Measurements from ENCODE around the gene ATP2C2. TPM values are rescaled to one million over a fixed set of nuclear protein-coding genes. Genes with fewer than 3 reads are reported as not detected.

ATP2C2 gene
- total and polyA plus RNA-seq, 2 experiments from 2014 or later: 2.1 TPM

- DNase-seq (ENCODE audit: low spot score) (no peak), ATAC-seq (no peak)
- Histone ChIP-seq H3K4me1 (ENCODE audit: insufficient read depth) (no peaks in the 10 kb centered on the region), H3K4me2 (no peak overlapping the region), H3K9me2 (ENCODE audit: insufficient read depth) (no peaks in the 10 kb centered on the region), H3K27ac (ENCODE audit: low read depth) (no peak overlapping the region), H3K27me3 (ENCODE audit: insufficient read depth) (no peaks in the 10 kb centered on the region), H3K79me2 (replicated peaks; ENCODE audit: insufficient read depth) (no peaks in the 10 kb centered on the region), H2AFZ (no peak overlapping the region), H3K36me3 (ENCODE audit: insufficient read depth) (0 out of 2 replicates have a peak, but pooled peaks cover 6% of the 10 kb centered on the region), H4K20me1 (replicated peaks; ENCODE audit: insufficient read depth) (no peaks in the 10 kb centered on the region), H3F3A (replicated peaks; ENCODE audit: low read depth) (no peaks in the 10 kb centered on the region), H3K4me3 (no peak overlapping the region)
- Mint-ChIP-seq H3K4me3 (no peak overlapping the region), H3K27ac (no peak overlapping the region), H3K9me3 (peaks cover 6% of the 10 kb centered on the region), H3K27me3 (ENCODE audit: insufficient read depth, low read depth, poor library complexity) (peaks cover 5% of the 10 kb centered on the region), H3K36me3 (ENCODE audit: low read depth) (peaks cover 12% of the 10 kb centered on the region), H3K4me1 (peaks cover 4% of the 10 kb centered on the region; the same call in 1 of the 3 replicates)
- TF ChIP-seq ZNF331 (CRISPR knock-in tag; IDR thresholded peaks at IDR 0.05; ENCODE audit: low read depth): no peak
- no peak for TF ChIP-seq REST (IDR thresholded peaks at IDR 0.05; ENCODE audit: unreplicated experiment)
- no peak for TF ChIP-seq CREB1 (CRISPR knock-in tag; IDR thresholded peaks at IDR 0.05; ENCODE audit: low read depth)
- TF ChIP-seq EZH2 (IDR thresholded peaks at IDR 0.05; ENCODE audit: low read depth, unreplicated experiment): no peak
- no peak for TF ChIP-seq JUNB (IDR thresholded peaks at IDR 0.05; ENCODE audit: unreplicated experiment)
- no peak for TF ChIP-seq STAT1 (IDR thresholded peaks at IDR 0.05; ENCODE audit: unreplicated experiment)
- no peak for TF ChIP-seq NANOG (IDR thresholded peaks at IDR 0.05; ENCODE audit: borderline replicate concordance)
- TF ChIP-seq ZNF462 (CRISPR knock-in tag; IDR thresholded peaks at IDR 0.05): no peak
- TF ChIP-seq EZH2phosphoT487 (IDR thresholded peaks at IDR 0.05; ENCODE audit: unreplicated experiment): no peak
- TF ChIP-seq ZNF114 (CRISPR knock-in tag; IDR thresholded peaks at IDR 0.05): no peak
- no peak for TF ChIP-seq CTCF (conservative IDR thresholded peaks at IDR 0.05; ENCODE audit: low read depth in 2 of 2)
- TF ChIP-seq, protein P1, sequence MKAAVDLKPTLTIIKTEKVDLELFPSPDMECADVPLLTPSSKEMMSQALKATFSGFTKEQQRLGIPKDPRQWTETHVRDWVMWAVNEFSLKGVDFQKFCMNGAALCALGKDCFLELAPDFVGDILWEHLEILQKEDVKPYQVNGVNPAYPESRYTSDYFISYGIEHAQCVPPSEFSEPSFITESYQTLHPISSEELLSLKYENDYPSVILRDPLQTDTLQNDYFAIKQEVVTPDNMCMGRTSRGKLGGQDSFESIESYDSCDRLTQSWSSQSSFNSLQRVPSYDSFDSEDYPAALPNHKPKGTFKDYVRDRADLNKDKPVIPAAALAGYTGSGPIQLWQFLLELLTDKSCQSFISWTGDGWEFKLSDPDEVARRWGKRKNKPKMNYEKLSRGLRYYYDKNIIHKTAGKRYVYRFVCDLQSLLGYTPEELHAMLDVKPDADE (IDR thresholded peaks at IDR 0.05): no peak
- TF ChIP-seq POLR2AphosphoS5 (IDR thresholded peaks at IDR 0.05; ENCODE audit: low read depth): no peak
Measured at GRCh38 chr16:84461413-84462295, 93.3 kb downstream of the ATP2C2 start.
